ENCODE results near the gene RELL2. TPM values are rescaled to one million over a fixed set of nuclear protein-coding genes. Genes with fewer than 3 reads are reported as not detected.

RELL2 gene
- total RNA-seq, 1 donor from 2014 or later: 12.9 TPM

DNA sequence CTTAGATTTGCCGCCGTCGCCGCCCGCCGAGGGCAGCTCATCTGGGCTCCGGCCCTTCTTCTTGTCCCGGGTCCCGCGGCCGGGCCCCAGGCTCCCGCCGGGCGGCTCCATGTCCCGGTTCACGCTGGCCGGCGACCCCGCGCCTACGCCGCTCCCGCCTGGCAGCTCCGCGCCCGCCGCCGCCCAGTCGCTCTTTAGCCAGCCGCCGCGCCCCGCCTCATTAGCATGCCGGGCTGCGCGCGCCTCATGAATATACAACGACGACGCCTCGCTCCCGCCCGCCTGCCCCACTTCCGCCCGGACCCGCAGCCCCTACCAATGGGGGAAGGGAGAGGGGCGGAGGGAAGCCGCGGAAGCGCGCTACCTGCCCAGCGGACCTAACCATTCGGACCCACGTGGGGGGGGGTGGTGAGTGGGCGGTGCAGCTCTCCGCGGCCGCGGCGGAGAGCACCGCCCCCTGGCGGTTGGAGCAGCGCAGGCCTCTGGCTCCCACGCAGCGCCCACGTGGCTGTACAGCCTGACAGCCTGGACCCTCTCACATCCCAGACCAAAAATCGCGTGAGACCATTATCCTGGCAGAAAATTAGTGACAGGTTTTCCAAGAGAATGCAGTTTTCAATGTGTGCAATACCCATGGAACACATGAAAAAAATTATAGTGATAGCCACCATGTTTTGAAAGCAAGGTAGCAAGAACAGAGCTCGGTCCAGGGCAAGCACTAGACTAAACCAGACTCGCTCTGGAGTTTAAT is 17.8 kb upstream of the RELL2 start, which contains the start of gene DIAPH1:
DIAPH1 (minus strand) TSS at position 197 of the 751 bp plus-strand sequence; CDS start at position 111, 86 bp downstream.
- H4K20me1 ChIP-seq (ENCODE audit: insufficient read depth, low read length): peaks cover 26% of the 10 kb centered on the region
- H3K27me3 ChIP-seq (ENCODE audit: insufficient read depth, low read length): no peaks in the 10 kb centered on the region
- Mint-ChIP-seq H3K27ac (ENCODE audit: unreplicated experiment) (peak within 1 kb of the TSS; percentile 73), H3K4me3 (ENCODE audit: unreplicated experiment) (peak within 1 kb of the TSS; percentile 93), H3K27me3 (ENCODE audit: low read depth, unreplicated experiment) (no peaks in the 10 kb centered on the region), H3K9me3 (ENCODE audit: unreplicated experiment) (no peaks in the 10 kb centered on the region), H3K4me1 (ENCODE audit: low read depth, unreplicated experiment) (peaks cover 15% of the 10 kb centered on the region), H3K36me3 (ENCODE audit: low read depth, unreplicated experiment) (peaks cover 3% of the 10 kb centered on the region)
- H3K9ac ChIP-seq (ENCODE audit: low read length): peak within 1 kb of the TSS; percentile 88
- H3K4me1 ChIP-seq (ENCODE audit: insufficient read depth, low read length): peaks cover 11% of the 10 kb centered on the region
- DNase-seq (ENCODE audit: low read depth) (peak; percentile 90), FAIRE-seq (no peak)
- H3K4me2 ChIP-seq (ENCODE audit: low read length): peak within 1 kb of the TSS; percentile 86
- H3K79me2 ChIP-seq (ENCODE audit: insufficient read depth, low read length): peaks cover 44% of the 10 kb centered on the region
- no peaks in the 10 kb centered on the region for H3K9me3 ChIP-seq (ENCODE audit: insufficient read depth, low read depth, low read length)
- H3K4me3 ChIP-seq (ENCODE audit: insufficient read depth, low read depth, low read length): peak within 1 kb of the TSS; percentile 62
- H3K36me3 ChIP-seq (ENCODE audit: insufficient read depth, low read length): peaks cover 11% of the 10 kb centered on the region
- peak within 1 kb of the TSS; percentile 51 for H3K27ac ChIP-seq (ENCODE audit: low read depth, low read length)
- TF ChIP-seq, protein P1, sequence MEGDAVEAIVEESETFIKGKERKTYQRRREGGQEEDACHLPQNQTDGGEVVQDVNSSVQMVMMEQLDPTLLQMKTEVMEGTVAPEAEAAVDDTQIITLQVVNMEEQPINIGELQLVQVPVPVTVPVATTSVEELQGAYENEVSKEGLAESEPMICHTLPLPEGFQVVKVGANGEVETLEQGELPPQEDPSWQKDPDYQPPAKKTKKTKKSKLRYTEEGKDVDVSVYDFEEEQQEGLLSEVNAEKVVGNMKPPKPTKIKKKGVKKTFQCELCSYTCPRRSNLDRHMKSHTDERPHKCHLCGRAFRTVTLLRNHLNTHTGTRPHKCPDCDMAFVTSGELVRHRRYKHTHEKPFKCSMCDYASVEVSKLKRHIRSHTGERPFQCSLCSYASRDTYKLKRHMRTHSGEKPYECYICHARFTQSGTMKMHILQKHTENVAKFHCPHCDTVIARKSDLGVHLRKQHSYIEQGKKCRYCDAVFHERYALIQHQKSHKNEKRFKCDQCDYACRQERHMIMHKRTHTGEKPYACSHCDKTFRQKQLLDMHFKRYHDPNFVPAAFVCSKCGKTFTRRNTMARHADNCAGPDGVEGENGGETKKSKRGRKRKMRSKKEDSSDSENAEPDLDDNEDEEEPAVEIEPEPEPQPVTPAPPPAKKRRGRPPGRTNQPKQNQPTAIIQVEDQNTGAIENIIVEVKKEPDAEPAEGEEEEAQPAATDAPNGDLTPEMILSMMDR (IDR thresholded peaks at IDR 0.05; ENCODE audit: insufficient read depth, low read depth, low read length): peak; percentile 86
- no peak for TF ChIP-seq EZH2 (IDR thresholded peaks at IDR 0.05; ENCODE audit: insufficient read depth, low read length)
- H2AFZ ChIP-seq (ENCODE audit: low read depth, low read length): peak within 1 kb of the TSS; percentile 46

DNA sequence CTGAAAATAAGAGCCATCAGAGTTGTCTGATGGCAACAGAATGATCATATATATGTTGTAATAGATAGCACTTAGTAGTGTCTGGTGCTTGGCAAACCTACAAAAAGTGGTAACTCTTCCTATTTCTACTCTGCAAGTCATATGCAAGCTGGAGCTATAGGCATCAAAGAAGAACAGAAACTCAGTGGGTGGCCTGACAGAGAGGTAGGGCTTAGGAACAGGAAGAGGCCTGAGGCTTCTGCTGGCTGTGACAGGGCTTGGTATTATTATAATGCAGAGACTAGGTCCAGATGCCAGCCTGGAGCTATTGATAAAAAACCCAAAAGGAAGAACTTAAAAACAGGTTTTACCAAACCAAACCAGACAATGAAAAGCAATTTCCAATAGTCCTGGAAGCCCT is 13.6 kb upstream of the RELL2 start:
- Histone ChIP-seq H3K4me1 (ENCODE audit: insufficient read depth, low read length) (no peaks in the 10 kb centered on the region), H3K27me3 (ENCODE audit: insufficient read depth, low read length) (no peaks in the 10 kb centered on the region), H3K27ac (ENCODE audit: low read depth, low read length) (no peak overlapping the region), H3K9me3 (ENCODE audit: insufficient read depth, low read depth, low read length) (no peaks in the 10 kb centered on the region), H4K20me1 (ENCODE audit: insufficient read depth, low read length) (peaks cover 10% of the 10 kb centered on the region), H3K4me2 (ENCODE audit: low read length) (no peak overlapping the region), H2AFZ (ENCODE audit: low read depth, low read length) (no peak overlapping the region), H3K9ac (ENCODE audit: low read length) (no peak overlapping the region), H3K36me3 (ENCODE audit: insufficient read depth, low read length) (peaks cover 27% of the 10 kb centered on the region), H3K4me3 (ENCODE audit: insufficient read depth, low read depth, low read length) (no peak overlapping the region), H3K79me2 (ENCODE audit: insufficient read depth, low read length) (peaks cover 5% of the 10 kb centered on the region)
- H3K9me3 Mint-ChIP-seq (ENCODE audit: unreplicated experiment): no peaks in the 10 kb centered on the region
- DNase-seq (ENCODE audit: low read depth) (no peak), FAIRE-seq (no peak)
- H3K4me3 Mint-ChIP-seq (ENCODE audit: unreplicated experiment): no peak overlapping the region
- no peak overlapping the region for H3K27ac Mint-ChIP-seq (ENCODE audit: unreplicated experiment)
- H3K27me3 Mint-ChIP-seq (ENCODE audit: low read depth, unreplicated experiment): no peaks in the 10 kb centered on the region
- H3K4me1 Mint-ChIP-seq (ENCODE audit: low read depth, unreplicated experiment): peaks cover 6% of the 10 kb centered on the region
- peaks cover 13% of the 10 kb centered on the region for H3K36me3 Mint-ChIP-seq (ENCODE audit: low read depth, unreplicated experiment)
- no peak for TF ChIP-seq EZH2 (IDR thresholded peaks at IDR 0.05; ENCODE audit: insufficient read depth, low read length)

DNA sequence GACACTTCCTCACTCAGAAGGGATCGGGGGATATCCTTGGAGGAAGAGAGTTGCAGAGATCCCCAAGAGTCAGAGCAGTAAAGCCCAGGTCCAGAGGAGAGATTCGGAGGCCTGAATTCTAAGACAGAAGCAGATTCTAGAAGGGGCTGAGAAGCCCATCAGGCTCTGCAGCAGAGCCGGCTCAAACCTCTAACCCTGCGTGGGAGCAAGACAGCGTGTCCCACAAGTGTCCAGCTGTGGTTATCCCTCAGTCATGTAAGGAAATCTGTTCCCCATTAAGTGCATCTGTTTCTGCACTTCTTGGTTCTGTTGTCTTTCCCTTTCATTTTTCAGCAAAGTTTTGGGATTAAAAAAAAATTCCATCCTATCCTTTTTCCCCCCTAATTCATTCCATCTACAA is 13.2 kb upstream of the RELL2 start:
- Histone ChIP-seq H3K27ac (ENCODE audit: low read depth, low read length) (no peak overlapping the region), H2AFZ (ENCODE audit: low read depth, low read length) (no peak overlapping the region), H3K27me3 (ENCODE audit: insufficient read depth, low read length) (no peaks in the 10 kb centered on the region), H3K79me2 (ENCODE audit: insufficient read depth, low read length) (peaks cover under 1% of the 10 kb centered on the region), H3K4me2 (ENCODE audit: low read length) (no peak overlapping the region), H3K4me1 (ENCODE audit: insufficient read depth, low read length) (no peaks in the 10 kb centered on the region), H3K9me3 (ENCODE audit: insufficient read depth, low read depth, low read length) (no peaks in the 10 kb centered on the region), H3K9ac (ENCODE audit: low read length) (no peak overlapping the region), H3K4me3 (ENCODE audit: insufficient read depth, low read depth, low read length) (no peak overlapping the region), H4K20me1 (ENCODE audit: insufficient read depth, low read length) (peaks cover 13% of the 10 kb centered on the region), H3K36me3 (ENCODE audit: insufficient read depth, low read length) (peaks cover 30% of the 10 kb centered on the region)
- Mint-ChIP-seq H3K27ac (ENCODE audit: unreplicated experiment) (no peak overlapping the region), H3K4me1 (ENCODE audit: low read depth, unreplicated experiment) (peaks cover 6% of the 10 kb centered on the region), H3K36me3 (ENCODE audit: low read depth, unreplicated experiment) (peaks cover 13% of the 10 kb centered on the region), H3K9me3 (ENCODE audit: unreplicated experiment) (no peaks in the 10 kb centered on the region), H3K27me3 (ENCODE audit: low read depth, unreplicated experiment) (no peaks in the 10 kb centered on the region), H3K4me3 (ENCODE audit: unreplicated experiment) (no peak overlapping the region)
- DNase-seq (ENCODE audit: low read depth): no peak
- TF ChIP-seq EZH2 (IDR thresholded peaks at IDR 0.05; ENCODE audit: insufficient read depth, low read length): no peak
- TF ChIP-seq, protein P1 (IDR thresholded peaks at IDR 0.05; ENCODE audit: insufficient read depth, low read depth, low read length): no peak
- FAIRE-seq: no peak
